Keratinocyte (primary cell): ENCODE data around the gene DNAH8. TPM values are rescaled to one million over a fixed set of nuclear protein-coding genes. Genes with fewer than 3 reads are reported as not detected.

Experiments
- DNase-seq: peaks from one replicate; pipeline ENCODE4 v3.0.0-alpha.2; 2011; ENCODE audit warnings: low read depth, missing footprints, low spot score
- FAIRE-seq: peaks from 2 replicates; lab custom pipeline; 2011; peaks lifted over from hg19 to GRCh38; lab: Jason Lieb, UNC
- H2AFZ ChIP-seq: 2 replicates; pipeline ENCODE4 v1.6.0; 2012; ENCODE audit warnings: low read length, control low read depth, inconsistent platforms; ENCODE audit not compliant: control insufficient read depth
- H3K27ac ChIP-seq: 2 replicates; pipeline ENCODE4 v1.5.1; 2011; ENCODE audit warnings: low read length; ENCODE audit not compliant: control insufficient read depth, insufficient read depth
- H3K27me3 ChIP-seq: 3 replicates; pipeline ENCODE4 v1.6.0; 2011; ENCODE audit warnings: low read length; ENCODE audit not compliant: control insufficient read depth, insufficient read depth; ENCODE audit errors: extremely low read depth
- H3K36me3 ChIP-seq, 2 experiments: 2 replicates in 1 of 2; 3 replicates in 1 of 2; pipeline ENCODE4 v1.5.1; 2011; ENCODE audit warnings: low read length in 2 of 2, mild to moderate bottlenecking in 1 of 2; ENCODE audit not compliant: control insufficient read depth in 2 of 2, insufficient read depth in 2 of 2; ENCODE audit errors: extremely low read depth in 1 of 2
- H3K4me1 ChIP-seq: 3 replicates; pipeline ENCODE4 v1.5.1; 2011; ENCODE audit warnings: low read length; ENCODE audit not compliant: control insufficient read depth, insufficient read depth; ENCODE audit errors: extremely low read depth
- H3K4me2 ChIP-seq: 3 replicates; pipeline ENCODE4 v1.6.0; 2011; ENCODE audit warnings: low read depth, low read length; ENCODE audit not compliant: control insufficient read depth, insufficient read depth; ENCODE audit errors: extremely low read depth
- H3K4me3 ChIP-seq, 3 experiments: fragments of 200-600 bp in 1 of 3; sonication (generic) in 1 of 3; 2 replicates in 2 of 3; 3 replicates in 1 of 3; pipeline ENCODE4 v1.5.1; 2011 to 2016; ENCODE audit warnings: low read length in 3 of 3, mild to moderate bottlenecking in 3 of 3, control low read depth in 2 of 3, inconsistent platforms in 1 of 3, low read depth in 1 of 3, mixed read lengths in 1 of 3, mixed run types in 1 of 3, moderate library complexity in 1 of 3; ENCODE audit not compliant: control insufficient read depth in 2 of 3, insufficient read depth in 2 of 3; ENCODE audit errors: extremely low read depth in 1 of 3
- H3K79me2 ChIP-seq: 2 replicates; pipeline ENCODE4 v1.6.0; 2012; ENCODE audit warnings: low read length; ENCODE audit not compliant: control insufficient read depth, insufficient read depth
- H3K9ac ChIP-seq: 3 replicates; pipeline ENCODE4 v1.6.0; 2011; ENCODE audit warnings: low read length; ENCODE audit not compliant: control insufficient read depth, insufficient read depth; ENCODE audit errors: extremely low read depth
- H3K9me1 ChIP-seq: 3 replicates; pipeline ENCODE4 v1.6.0; 2011; ENCODE audit warnings: low read length; ENCODE audit not compliant: control insufficient read depth, insufficient read depth; ENCODE audit errors: extremely low read depth
- H3K9me3 ChIP-seq: 2 replicates; pipeline ENCODE4 v1.5.1; 2012; ENCODE audit warnings: low read depth, low read length; ENCODE audit not compliant: control insufficient read depth
- H4K20me1 ChIP-seq: 3 replicates; pipeline ENCODE4 v1.6.0; 2011; ENCODE audit warnings: low read length; ENCODE audit not compliant: control insufficient read depth, insufficient read depth; ENCODE audit errors: extremely low read depth
- CTCF ChIP-seq, 3 experiments: IDR thresholded peaks in 1 of 3; conservative IDR thresholded peaks in 1 of 3; optimal IDR thresholded peaks in 1 of 3; 2 replicates in 2 of 3; 3 replicates in 1 of 3; pipeline versions ENCODE3 to v1.5.1; 2011; ENCODE audit warnings: low read length in 3 of 3, mild to moderate bottlenecking in 3 of 3, moderate library complexity in 2 of 3, control low read depth in 1 of 3, inconsistent platforms in 1 of 3; ENCODE audit not compliant: insufficient read depth in 2 of 3; ENCODE audit errors: extremely low read depth in 1 of 3
- EZH2 ChIP-seq: IDR thresholded peaks from one replicate; pipeline ENCODE4 v1.6.1; 2012; ENCODE audit warnings: inconsistent platforms, mild to moderate bottlenecking, low read length, moderate library complexity
- dilution Hi-C: fragments of 300-500 bp; cut with MboI; formaldehyde crosslinking; loops from one replicate; pipeline ENCODE4 v1.7.0; 2020; ENCODE audit warnings: low sequenced_read_pairs; ENCODE audit not compliant: extremely low pct_ligation_motif_present
- polyA plus RNA-seq, 5 experiments: library from polyadenylated mRNA; depleted of rRNA in 3 of 5; stranded (reverse) in 3 of 5; stranded (forward) in 1 of 5; unstranded in 1 of 5; fragments of >200 nt; gene quantifications; 1 replicate in 1 of 5; 2 replicates in 3 of 5; 3 replicates in 1 of 5; pipeline versions ENCODE4 v1.2.1 to v1.2.3, GENCODE V29; 2011 to 2012; ENCODE audit warnings: missing spikeins in 2 of 5, low read depth in 1 of 5, low replicate concordance in 1 of 5

DNAH8 gene
- polyA plus RNA-seq, 1 donor (not counting 4 experiments of a cell fraction or from before 2014, with no cell fraction given) = 0.01 TPM

- H3K4me1 ChIP-seq = no peaks in the 10 kb centered on the region
- TF ChIP-seq EZH2 (no peak), CTCF (optimal IDR thresholded peaks at IDR 0.05 in 1 of 3, IDR thresholded peaks at IDR 0.05 in 1 of 3, conservative IDR thresholded peaks at IDR 0.05 in 1 of 3; ENCODE audit: extremely low read depth in 1 of 3, insufficient read depth in 2 of 3, low read length in 3 of 3) (no peak)
- no peaks in the 10 kb centered on the region for H3K36me3 ChIP-seq
- H3K27ac ChIP-seq = no peak overlapping the region
- H3K9me3 ChIP-seq = no peaks in the 10 kb centered on the region
- no peak overlapping the region for H3K4me2 ChIP-seq
- no peak for FAIRE-seq
- no peak overlapping the region for H3K4me3 ChIP-seq
- DNase-seq = no peak
- H3K79me2 ChIP-seq = no peaks in the 10 kb centered on the region
- no peak overlapping the region for H3K9ac ChIP-seq
- no peak overlapping the region for H2AFZ ChIP-seq
- H3K9me1 ChIP-seq = no peaks in the 10 kb centered on the region
- no peaks in the 10 kb centered on the region for H3K27me3 ChIP-seq
- dilution Hi-C loops = no loop called here
- no peaks in the 10 kb centered on the region for H4K20me1 ChIP-seq
Measured at GRCh38 chr6:38738261-38738660, 23.1 kb downstream of the DNAH8 start.

GRCh38 chr6:38739532-38739931, 24.4 kb downstream of the DNAH8 start:
- no peaks in the 10 kb centered on the region for H4K20me1 ChIP-seq
- H2AFZ ChIP-seq = no peak overlapping the region
- no peak overlapping the region for H3K9ac ChIP-seq
- H3K4me3 ChIP-seq = no peak overlapping the region
- H3K9me1 ChIP-seq = no peaks in the 10 kb centered on the region
- H3K9me3 ChIP-seq = no peaks in the 10 kb centered on the region
- dilution Hi-C loops = no loop called here
- no peaks in the 10 kb centered on the region for H3K36me3 ChIP-seq
- no peaks in the 10 kb centered on the region for H3K27me3 ChIP-seq
- H3K4me2 ChIP-seq = no peak overlapping the region
- H3K79me2 ChIP-seq = no peaks in the 10 kb centered on the region
- FAIRE-seq = no peak
- peak in 2 of 3 experiments; percentile 40 to 42 for TF ChIP-seq CTCF (optimal IDR thresholded peaks at IDR 0.05 in 1 of 3, IDR thresholded peaks at IDR 0.05 in 1 of 3, conservative IDR thresholded peaks at IDR 0.05 in 1 of 3; ENCODE audit: extremely low read depth in 1 of 3, insufficient read depth in 2 of 3, low read length in 3 of 3)
- no peak for TF ChIP-seq EZH2
- H3K27ac ChIP-seq = no peak overlapping the region
- DNase-seq = no peak
- no peaks in the 10 kb centered on the region for H3K4me1 ChIP-seq
